Activated naive CD4-positive, alpha-beta T cell treated with anti-CD3 and anti-CD28 coated beads, Interleukin-2, amount 50 U/mL, for 24 hours (primary cell): Measurements from ENCODE around the gene KRTAP9-9.
"Not testable (repeated sequence)": the region's sequence is repeated elsewhere in the genome, so short reads cannot be mapped to it uniquely, and the experiment has no call there.

ENCODE experiments used
- H3K27ac Mint-ChIP-seq: one replicate; pipeline ENCODE4 v1.8.0; 2021; ENCODE audit warnings: mild to moderate bottlenecking, mixed read lengths
- H3K27me3 Mint-ChIP-seq: one replicate; pipeline ENCODE4 v1.8.0; 2021; ENCODE audit warnings: mixed read lengths
- H3K36me3 Mint-ChIP-seq: one replicate; pipeline ENCODE4 v1.8.0; 2021; ENCODE audit warnings: mixed read lengths
- H3K4me1 Mint-ChIP-seq: one replicate; pipeline ENCODE4 v1.8.0; 2021; ENCODE audit warnings: mixed read lengths
- H3K4me3 Mint-ChIP-seq: one replicate; pipeline ENCODE4 v1.8.0; 2021; ENCODE audit warnings: mild to moderate bottlenecking, mixed read lengths
- H3K9me3 Mint-ChIP-seq: one replicate; pipeline ENCODE4 v1.8.0; 2021; ENCODE audit warnings: mixed read lengths

The KRTAP9-9 gene

DNA sequence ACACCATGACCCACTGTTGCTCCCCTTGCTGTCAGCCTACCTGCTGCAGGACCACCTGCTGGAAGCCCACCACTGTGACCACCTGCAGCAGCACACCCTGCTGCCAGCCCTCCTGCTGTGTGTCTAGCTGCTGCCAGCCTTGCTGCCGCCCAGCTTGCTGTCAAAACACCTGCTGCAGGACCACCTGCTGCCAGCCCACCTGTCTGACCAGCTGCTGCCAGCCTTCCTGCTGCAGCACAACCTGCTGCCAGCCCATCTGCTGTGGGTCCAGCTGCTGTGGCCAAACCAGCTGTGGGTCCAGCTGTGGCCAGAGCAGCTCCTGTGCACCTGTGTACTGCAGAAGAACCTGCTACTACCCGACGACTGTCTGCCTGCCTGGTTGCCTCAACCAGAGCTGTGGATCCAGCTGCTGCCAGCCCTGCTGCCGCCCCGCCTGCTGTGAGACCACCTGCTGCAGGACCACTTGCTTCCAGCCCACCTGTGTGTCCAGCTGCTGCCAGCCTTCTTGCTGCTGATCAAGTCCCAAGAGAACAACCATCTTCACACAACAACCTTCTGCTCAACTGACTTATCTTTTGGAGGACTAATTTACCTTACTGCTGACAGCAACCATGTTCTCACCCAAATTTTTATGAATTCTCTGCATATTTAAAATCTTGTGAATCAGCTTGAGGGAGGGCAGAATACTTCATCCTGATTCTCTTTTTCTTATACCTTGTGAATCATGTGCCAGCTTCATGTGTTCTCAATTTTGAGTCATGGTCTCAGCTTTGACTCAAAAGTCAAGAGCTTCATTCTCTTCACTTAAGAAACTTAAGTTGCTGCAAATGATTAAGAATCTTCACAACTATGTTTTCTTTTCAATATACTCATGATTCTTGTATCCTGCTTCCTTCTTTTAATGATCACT, at the start of gene KRTAP9-9:
Gene KRTAP9-9 (plus strand): TSS at position 4 of the 910 bp plus-strand sequence.
- H3K9me3 Mint-ChIP-seq, H3K36me3 Mint-ChIP-seq: not testable (repeated sequence)

DNA sequence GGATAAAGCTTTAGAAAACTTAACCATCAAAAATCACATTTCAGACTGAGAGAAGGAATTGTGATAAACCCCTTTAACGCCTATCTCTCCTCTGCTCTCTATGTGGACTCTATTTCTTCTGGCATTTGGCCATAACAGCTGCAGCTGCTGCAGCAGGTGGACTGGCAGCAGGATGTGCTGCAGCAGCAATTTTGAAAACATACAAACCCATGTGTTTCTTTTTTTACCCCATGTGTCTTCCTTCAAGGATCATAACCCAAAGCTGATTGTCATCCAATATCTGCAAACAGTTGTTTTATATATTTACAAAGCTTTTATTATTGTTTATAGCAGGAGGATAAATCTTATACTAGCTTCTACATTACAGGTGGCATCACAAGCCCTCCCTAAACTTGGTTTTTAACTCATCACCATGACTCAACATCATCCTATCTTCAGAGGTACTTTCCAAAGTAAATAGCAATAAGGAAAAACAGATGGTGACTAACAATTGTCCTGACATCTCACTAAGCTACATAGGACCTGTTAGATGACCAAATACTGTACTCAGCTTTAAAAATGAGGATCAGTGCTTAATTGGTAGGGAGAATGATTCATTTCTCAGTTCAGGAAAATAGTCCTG, 43.2 kb upstream of the KRTAP9-9 start:
- peaks cover 6% of the 10 kb centered on the region for H3K9me3 Mint-ChIP-seq
- H3K27me3 Mint-ChIP-seq = peaks cover 3% of the 10 kb centered on the region
- peaks cover 1% of the 10 kb centered on the region for H3K36me3 Mint-ChIP-seq
- H3K4me1 Mint-ChIP-seq = peaks cover 14% of the 10 kb centered on the region
- no peak overlapping the region for H3K4me3 Mint-ChIP-seq
- no peak overlapping the region for H3K27ac Mint-ChIP-seq

More for the DNA sequence above, at the start of gene KRTAP9-9:
- H3K4me1 Mint-ChIP-seq, H3K4me3 Mint-ChIP-seq, H3K27ac Mint-ChIP-seq, H3K27me3 Mint-ChIP-seq: not testable (repeated sequence)

DNA sequence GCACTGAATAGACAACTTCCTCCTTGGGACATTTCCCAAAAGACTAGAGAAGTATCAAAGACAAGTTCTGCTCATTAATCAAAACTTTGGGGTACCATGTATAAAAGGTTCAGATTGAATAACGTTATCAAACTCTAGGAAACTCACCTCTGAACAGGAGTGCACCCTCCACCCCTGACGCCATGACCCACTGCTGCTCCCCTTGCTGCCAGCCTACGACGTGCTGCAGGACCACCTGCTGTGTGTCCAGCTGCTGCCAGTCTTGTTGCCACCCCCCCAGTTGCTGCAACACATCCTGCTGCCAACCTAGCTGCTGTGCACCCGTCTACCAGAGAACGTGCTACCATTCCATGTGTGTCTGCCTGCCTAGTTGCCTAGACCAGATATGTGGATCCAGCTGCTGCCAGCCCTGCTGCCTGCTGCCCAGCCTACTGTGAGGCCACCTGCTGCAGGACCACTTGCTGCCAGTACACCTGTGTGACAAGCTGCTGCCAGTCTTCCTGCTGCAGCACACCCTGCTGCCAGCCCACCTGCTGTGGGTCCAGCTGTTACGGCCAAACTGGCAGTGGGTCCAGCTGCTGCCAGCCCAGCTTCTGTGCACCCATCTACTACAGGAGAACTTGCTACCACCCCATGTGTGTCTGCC, 42.5 kb upstream of the KRTAP9-9 start:
- H3K4me1 Mint-ChIP-seq = peaks cover 14% of the 10 kb centered on the region
- peaks cover 3% of the 10 kb centered on the region for H3K27me3 Mint-ChIP-seq

DNA sequence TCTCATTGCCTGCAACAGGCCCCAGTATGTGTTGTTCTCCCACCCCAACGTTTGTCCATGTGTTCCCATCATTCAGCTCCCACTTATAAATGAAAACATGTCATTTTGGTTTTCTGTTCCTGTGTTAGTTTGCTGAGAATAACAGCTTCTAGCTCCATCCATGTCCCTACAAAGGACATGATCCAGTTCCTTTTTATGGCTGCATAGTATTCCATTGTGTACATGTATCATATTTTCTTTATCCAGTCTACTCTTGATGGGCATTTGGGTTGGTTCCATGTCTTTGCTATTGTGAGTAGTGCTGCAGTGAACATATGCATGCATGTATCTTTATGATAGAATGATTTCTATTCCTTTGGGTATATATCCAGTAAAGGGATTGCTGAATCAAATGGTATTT, 39.5 kb upstream of the KRTAP9-9 start:
- H3K27ac Mint-ChIP-seq = peak overlapping the region; percentile 8
- no peaks in the 10 kb centered on the region for H3K27me3 Mint-ChIP-seq
- peaks cover 1% of the 10 kb centered on the region for H3K36me3 Mint-ChIP-seq
- no peaks in the 10 kb centered on the region for H3K9me3 Mint-ChIP-seq
- H3K4me3 Mint-ChIP-seq = no peak overlapping the region
- peaks cover 14% of the 10 kb centered on the region for H3K4me1 Mint-ChIP-seq

More for the DNA sequence above, 42.5 kb upstream of the KRTAP9-9 start:
- peaks cover 1% of the 10 kb centered on the region for H3K36me3 Mint-ChIP-seq
- H3K4me3 Mint-ChIP-seq = no peak overlapping the region
- H3K27ac Mint-ChIP-seq = no peak overlapping the region
- H3K9me3 Mint-ChIP-seq = peaks cover 6% of the 10 kb centered on the region

DNA sequence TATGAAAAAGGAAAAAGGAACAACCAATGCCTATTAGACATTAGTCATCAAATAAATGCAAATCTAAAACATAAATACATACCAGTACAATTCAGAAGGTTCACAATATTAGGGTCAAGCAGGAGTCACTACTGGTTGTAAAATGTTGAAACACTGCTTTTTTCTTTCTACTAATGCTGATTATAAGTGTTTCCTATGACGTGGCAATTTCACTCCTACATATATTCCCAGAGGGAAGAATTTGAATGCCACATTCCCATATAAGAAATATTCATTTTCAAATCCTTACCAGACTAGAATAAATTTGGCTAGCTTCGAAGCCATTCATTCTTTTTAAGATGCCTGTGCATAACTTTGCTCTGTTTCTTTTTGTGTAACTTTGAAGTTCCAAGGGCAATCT, 31.4 kb upstream of the KRTAP9-9 start:
- Mint-ChIP-seq H3K27me3 (peaks cover 2% of the 10 kb centered on the region), H3K4me3 (no peak overlapping the region), H3K36me3 (peaks cover 1% of the 10 kb centered on the region), H3K4me1 (peaks cover 6% of the 10 kb centered on the region), H3K9me3 (no peaks in the 10 kb centered on the region), H3K27ac (no peak overlapping the region)

DNA sequence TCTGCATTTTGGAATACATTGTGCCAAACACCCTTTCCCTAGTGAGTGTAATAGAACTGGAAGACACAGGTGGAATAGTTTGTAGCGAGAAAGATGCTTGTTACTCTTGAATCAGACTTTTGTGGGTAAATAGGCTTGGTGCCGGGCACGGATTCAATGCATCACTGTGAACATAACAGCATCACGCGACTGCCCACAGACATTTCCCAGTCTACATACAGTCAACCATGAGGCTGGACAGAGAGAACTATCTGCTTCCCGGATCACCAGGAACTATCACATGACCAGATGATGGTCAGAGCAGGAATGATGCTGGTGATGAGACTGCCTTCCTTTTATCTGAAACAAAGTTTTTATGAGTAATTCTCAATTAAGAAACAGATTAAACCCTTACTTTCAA, 29.1 kb upstream of the KRTAP9-9 start:
- Mint-ChIP-seq H3K27me3 (peaks cover 2% of the 10 kb centered on the region), H3K36me3 (no peaks in the 10 kb centered on the region), H3K9me3 (no peaks in the 10 kb centered on the region), H3K4me1 (peaks cover 10% of the 10 kb centered on the region), H3K4me3 (no peak overlapping the region), H3K27ac (no peak overlapping the region)

DNA sequence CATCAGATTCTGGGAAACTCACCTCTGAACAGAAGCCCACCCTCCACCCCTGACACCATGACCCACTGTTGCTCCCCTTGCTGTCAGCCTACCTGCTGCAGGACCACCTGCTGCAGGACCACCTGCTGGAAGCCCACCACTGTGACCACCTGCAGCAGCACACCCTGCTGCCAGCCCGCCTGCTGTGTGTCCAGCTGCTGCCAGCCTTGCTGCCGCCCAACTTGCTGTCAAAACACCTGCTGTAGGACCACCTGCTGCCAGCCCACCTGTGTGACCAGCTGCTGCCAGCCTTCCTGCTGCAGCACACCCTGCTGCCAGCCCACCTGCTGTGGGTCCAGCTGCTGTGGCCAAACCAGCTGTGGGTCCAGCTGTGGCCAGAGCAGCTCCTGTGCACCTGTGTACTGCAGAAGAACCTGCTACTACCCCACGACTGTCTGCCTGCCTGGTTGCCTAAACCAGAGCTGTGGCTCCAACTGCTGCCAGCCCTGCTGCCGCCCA, 28.5 kb upstream of the KRTAP9-9 start, which contains the start of gene KRTAP9-2:
Gene KRTAP9-2 (plus strand): TSS at position 51 of the 498 bp plus-strand sequence. CDS start 7 bp downstream, at position 58.
- not testable (repeated sequence) for H3K4me3 Mint-ChIP-seq, H3K9me3 Mint-ChIP-seq, H3K36me3 Mint-ChIP-seq, H3K4me1 Mint-ChIP-seq, H3K27ac Mint-ChIP-seq, H3K27me3 Mint-ChIP-seq

DNA sequence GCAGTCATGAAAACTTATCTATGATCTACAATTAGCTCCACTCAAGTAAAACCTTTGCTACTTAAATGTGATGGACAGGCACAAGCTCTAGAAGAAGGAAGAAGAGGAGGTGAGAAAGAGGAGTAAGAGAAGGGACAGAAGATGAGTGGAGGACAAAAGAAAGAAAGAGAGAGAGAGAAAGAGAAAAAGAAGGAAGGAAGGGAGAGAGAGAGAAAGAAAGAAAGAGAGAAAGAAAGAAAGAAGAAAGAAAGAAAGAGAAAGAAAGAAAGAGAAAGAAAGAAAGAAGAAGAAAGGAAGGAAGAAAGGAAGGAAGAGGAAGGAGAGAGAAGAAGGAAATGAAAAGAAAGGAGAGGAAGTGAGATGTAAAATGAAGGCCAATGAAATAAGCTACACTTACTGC, 25.1 kb upstream of the KRTAP9-9 start:
- no peaks in the 10 kb centered on the region for H3K9me3 Mint-ChIP-seq
- peaks cover 4% of the 10 kb centered on the region for H3K4me1 Mint-ChIP-seq
- no peaks in the 10 kb centered on the region for H3K36me3 Mint-ChIP-seq
- peaks cover 2% of the 10 kb centered on the region for H3K27me3 Mint-ChIP-seq
- H3K4me3 Mint-ChIP-seq = no peak overlapping the region
- H3K27ac Mint-ChIP-seq = no peak overlapping the region

DNA sequence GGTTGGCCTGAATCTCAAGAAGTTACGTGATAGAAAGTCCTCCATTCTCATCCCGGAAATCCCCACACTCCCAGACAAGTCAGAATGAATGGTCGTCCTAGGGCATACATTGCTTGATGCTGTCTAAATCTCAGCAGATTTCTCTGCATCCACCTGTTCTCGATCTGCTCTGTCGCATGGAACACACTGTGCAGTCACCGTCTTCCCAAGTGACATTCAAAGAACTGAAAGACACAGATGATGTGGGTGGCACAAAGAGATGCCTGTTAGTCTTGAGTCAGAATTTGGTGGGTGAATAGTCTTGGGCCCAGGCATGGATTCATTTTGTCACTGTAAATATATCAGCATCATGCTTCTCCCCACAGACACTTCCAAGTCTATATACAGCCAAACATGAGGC, 23.5 kb upstream of the KRTAP9-9 start:
- Mint-ChIP-seq H3K36me3 (no peaks in the 10 kb centered on the region), H3K27me3 (peaks cover 2% of the 10 kb centered on the region), H3K4me1 (peaks cover 4% of the 10 kb centered on the region)

DNA sequence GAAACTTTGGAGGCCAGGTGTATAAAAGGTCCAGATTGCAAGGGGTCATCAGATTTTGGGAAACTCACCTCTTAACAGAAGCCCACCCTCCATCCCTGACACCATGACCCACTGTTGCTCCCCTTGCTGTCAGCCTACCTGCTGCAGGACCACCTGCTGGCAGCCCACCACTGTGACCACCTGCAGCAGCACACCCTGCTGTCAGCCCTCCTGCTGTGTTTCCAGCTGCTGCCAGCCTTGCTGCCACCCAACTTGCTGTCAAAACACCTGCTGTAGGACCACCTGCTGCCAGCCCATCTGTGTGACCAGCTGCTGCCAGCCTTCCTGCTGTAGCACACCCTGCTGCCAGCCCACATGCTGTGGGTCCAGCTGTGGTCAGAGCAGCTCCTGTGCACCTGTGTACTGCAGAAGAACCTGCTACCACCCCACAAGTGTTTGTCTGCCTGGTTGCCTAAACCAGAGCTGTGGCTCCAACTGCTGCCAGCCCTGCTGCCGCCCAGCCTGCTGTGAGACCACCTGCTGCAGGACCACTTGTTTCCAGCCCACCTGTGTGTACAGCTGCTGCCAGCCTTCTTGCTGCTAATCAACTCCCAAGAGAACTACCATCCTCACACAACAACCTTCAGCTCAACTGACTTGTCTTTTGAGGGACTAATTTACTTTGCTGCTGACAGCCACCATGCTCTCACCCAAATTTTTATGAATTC, 22.6 kb upstream of the KRTAP9-9 start, which contains the start of gene KRTAP9-3:
Gene KRTAP9-3 (plus strand): TSS at position 51 of the 707 bp plus-strand sequence. CDS start 53 bp downstream, at position 104.
- H3K27ac Mint-ChIP-seq, H3K36me3 Mint-ChIP-seq, H3K4me3 Mint-ChIP-seq, H3K4me1 Mint-ChIP-seq, H3K9me3 Mint-ChIP-seq, H3K27me3 Mint-ChIP-seq: not testable (repeated sequence)

More for the DNA sequence above, 23.5 kb upstream of the KRTAP9-9 start:
- Mint-ChIP-seq H3K4me3 (no peak overlapping the region), H3K9me3 (no peaks in the 10 kb centered on the region), H3K27ac (no peak overlapping the region)

DNA sequence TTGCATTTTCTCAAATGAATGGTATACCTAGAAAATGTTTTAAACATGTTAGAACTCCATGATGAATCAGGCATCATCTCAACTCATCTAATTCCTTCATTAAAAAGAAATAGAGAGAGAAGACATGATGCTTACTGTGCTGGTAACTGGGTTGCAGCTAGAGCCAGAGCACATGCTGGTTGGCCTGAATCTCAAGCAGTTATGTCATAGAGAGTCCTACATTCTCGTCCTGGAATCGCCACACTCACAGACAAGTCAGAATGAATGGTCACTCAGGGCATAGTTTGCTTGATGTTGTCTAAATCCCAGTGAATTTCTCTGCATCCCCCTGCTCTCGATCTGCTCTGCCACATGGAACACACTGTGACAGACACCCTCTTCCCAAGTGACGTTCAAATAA, 18.1 kb upstream of the KRTAP9-9 start:
- not testable (repeated sequence) for H3K9me3 Mint-ChIP-seq, H3K4me1 Mint-ChIP-seq, H3K27me3 Mint-ChIP-seq, H3K36me3 Mint-ChIP-seq, H3K27ac Mint-ChIP-seq, H3K4me3 Mint-ChIP-seq

DNA sequence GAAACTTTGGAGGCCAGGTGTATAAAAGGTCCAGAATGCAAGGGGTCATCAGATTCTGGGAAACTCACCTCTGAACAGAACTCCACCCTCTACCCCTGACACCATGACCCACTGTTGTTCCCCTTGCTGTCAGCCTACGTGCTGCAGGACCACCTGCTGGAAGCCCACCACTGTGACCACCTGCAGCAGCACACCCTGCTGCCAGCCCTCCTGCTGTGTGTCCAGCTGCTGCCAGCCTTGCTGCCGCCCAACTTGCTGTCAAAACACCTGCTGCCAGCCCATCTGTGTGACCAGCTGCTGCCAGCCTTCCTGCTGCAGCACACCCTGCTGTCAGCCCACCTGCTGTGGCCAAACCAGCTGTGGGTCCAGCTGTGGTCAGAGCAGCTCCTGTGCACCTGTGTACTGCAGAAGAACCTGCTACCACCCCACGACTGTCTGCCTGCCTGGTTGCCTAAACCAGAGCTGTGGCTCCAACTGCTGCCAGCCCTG, 17.2 kb upstream of the KRTAP9-9 start, which contains the start of gene KRTAP9-8:
Gene KRTAP9-8 (plus strand): TSS at position 51 of the 489 bp plus-strand sequence. CDS start 53 bp downstream, at position 104.
- not testable (repeated sequence) for H3K27ac Mint-ChIP-seq, H3K9me3 Mint-ChIP-seq, H3K27me3 Mint-ChIP-seq, H3K36me3 Mint-ChIP-seq, H3K4me1 Mint-ChIP-seq, H3K4me3 Mint-ChIP-seq

DNA sequence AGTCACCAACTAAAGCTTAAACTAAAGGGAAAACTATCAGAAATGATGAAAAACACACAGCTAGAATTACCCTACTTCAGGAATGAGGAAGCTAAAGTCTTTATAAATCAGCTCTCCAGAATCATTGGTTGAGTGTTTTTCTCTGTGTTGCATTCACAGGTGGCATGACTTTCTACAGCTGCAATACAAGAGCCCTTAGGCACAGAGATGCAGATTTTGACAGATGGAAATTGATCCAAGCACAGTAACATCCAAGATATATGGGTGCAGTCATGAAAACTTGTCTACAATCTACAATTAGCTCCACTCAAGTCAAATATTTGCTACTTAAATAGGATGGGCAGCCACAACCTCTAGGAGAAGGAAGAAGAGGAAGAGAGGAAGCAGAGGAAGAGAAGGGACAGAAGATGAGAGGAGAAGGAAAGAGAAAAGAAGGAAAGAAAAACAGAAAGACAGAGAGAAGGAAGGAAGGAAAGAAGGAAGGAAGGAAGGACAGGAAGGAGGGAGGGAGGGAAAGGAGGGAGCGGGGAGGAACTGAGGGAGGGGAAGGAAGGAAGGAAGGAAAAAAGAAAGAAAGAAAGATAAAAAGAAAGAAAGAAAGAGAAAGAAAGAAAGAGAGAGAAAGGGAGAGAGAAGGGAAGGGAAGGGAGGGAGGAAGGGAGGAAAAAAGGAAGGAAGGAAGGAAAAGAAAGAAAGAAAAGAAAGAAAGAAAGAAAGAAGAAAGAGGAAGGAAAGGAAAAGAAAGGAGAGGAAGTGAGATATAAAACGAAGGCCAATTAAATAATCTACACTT, 8.0 kb upstream of the KRTAP9-9 start:
- not testable (repeated sequence) for H3K4me1 Mint-ChIP-seq, H3K36me3 Mint-ChIP-seq, H3K4me3 Mint-ChIP-seq, H3K9me3 Mint-ChIP-seq, H3K27me3 Mint-ChIP-seq, H3K27ac Mint-ChIP-seq

DNA sequence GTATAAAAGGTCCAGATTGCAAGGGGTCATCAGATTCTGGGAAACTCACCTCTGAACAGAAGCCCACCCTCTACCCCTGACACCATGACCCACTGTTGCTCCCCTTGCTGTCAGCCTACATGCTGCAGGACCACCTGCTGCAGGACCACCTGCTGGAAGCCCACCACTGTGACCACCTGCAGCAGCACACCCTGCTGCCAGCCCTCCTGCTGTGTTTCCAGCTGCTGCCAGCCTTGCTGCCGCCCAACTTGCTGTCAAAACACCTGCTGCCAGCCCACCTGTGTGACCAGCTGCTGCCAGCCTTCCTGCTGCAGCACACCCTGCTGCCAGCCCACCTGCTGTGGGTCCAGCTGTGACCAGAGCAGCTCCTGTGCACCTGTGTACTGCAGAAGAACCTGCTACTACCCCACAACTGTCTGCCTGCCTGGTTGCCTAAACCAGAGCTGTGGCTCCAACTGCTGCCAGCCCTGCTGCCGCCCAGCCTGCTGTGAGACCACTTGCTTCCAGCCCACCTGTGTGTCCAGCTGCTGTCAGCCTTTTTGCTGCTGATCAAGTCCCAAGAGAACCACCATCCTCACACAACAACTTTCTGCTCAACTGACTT, 5.4 kb upstream of the KRTAP9-9 start, which contains the start of gene KRTAP9-4:
Gene KRTAP9-4 (plus strand): TSS at position 51 of the 604 bp plus-strand sequence. CDS start 34 bp downstream, at position 85.
- H3K36me3 Mint-ChIP-seq, H3K4me3 Mint-ChIP-seq, H3K27me3 Mint-ChIP-seq, H3K9me3 Mint-ChIP-seq, H3K27ac Mint-ChIP-seq, H3K4me1 Mint-ChIP-seq: not testable (repeated sequence)
